GM21447 (cell line): ENCODE results near the gene IRGC.
"Not testable (repeated sequence)": the region's sequence is repeated elsewhere in the genome, so short reads cannot be mapped to it uniquely, and the experiment has no call there.

Source experiments
- ATAC-seq: cut with Tn5 transposase; IDR thresholded peaks from one replicate; pipeline ENCODE4 v1.9.1; 2021; ENCODE audit not compliant: unreplicated experiment

IRGC gene

GRCh38 chr19:43752287-43752875 lies 36.5 kb downstream of the IRGC start:
- ATAC-seq: no peak

DNA sequence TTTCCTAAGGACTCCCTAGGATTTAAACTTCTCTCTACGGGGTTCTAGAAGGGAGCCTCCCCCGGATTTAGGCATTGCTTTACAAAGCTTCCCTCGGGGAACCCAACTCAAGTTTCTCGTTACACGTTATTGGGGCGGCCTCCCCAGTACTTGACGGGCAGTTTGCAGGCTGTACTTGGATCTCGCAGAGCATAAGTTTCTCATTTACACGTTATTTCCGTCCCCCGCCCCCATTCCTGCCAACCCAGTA lies 38.3 kb downstream of the IRGC start:
- ATAC-seq: no peak

GRCh38 chr19:43754503-43755255 lies 38.8 kb downstream of the IRGC start, which contains the start of gene SMG9:
TSS of gene SMG9 (minus strand) at chr19:43754962. CDS start at chr19:43750741, 4,221 bp downstream.
- peak; percentile 44 for ATAC-seq

DNA sequence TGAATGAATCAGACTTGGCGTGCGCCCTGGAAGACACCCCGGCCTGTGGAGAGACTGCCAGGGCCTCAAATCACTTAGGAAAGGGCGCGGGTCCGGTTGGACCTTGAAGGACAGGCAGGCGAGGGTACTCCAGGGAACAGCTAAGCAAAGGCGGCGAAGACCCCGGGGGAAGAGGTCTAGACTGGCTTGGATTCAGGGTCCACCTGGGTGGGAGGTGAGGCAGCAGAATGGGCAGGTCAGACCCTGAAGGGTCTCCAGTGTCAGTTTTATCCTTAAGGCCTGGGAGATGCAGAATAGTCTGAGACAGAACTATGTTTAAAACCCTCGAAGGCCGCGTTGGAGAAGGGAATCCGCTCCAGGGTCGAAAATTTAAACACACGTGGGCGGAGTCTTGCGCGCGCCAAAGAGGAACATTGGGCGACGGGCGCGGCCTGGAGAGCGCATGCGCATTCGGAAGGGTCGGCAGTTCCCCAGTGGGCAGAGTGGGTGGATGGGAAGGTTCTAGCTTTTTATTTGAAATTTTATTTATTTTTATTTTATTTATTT lies 39.5 kb downstream of the IRGC start:
- ATAC-seq: no peak

GRCh38 chr19:43759515-43759914 lies 43.6 kb downstream of the IRGC start:
- no peak for ATAC-seq

GRCh38 chr19:43760941-43761340 lies 45.1 kb downstream of the IRGC start:
- no peak for ATAC-seq

GRCh38 chr19:43762814-43763213 lies 46.9 kb downstream of the IRGC start:
- no peak for ATAC-seq

DNA sequence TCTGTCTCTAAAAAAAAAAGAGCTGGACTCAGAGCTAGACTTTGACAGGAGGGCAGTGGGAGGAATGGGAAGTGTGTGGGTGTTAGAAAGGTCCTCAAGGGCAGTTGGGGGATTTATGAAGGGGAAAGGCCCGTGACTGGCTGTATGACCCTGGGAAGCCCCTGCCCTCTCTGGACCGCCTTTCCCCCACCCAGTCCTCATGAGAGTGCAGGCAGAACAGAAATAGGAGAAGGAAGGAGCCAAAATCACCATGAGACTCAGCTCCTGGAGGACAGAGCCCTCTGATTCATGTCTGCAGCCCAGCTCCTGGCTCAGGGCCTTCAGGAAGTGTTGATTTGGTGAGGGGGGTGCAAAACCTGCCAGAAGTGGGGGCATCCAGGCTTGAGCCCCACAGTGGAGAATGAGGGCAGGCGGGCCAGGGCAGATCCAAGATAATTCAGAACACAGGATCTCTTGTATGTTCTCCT lies 47.6 kb downstream of the IRGC start:
- no peak for ATAC-seq

DNA sequence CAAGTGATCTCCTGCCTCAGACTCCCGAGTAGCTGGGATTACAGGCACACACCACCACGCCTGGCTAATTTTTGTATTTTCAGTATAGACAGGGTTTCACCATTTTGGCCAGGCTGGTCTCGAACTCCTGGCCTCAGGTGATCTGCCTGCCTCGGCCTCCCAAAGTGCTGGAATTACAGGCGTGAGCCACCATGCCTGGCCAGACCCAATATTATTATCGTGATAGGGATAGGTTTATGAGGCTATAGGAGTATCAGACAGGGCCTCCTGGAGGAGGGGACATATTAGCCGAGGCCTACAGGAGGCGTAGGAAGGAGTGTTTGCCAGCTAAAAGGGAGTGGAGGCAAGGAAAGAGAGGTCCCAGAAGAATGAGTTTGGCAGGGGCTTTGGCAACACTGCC lies 48.8 kb downstream of the IRGC start:
- not testable (repeated sequence) for ATAC-seq

DNA sequence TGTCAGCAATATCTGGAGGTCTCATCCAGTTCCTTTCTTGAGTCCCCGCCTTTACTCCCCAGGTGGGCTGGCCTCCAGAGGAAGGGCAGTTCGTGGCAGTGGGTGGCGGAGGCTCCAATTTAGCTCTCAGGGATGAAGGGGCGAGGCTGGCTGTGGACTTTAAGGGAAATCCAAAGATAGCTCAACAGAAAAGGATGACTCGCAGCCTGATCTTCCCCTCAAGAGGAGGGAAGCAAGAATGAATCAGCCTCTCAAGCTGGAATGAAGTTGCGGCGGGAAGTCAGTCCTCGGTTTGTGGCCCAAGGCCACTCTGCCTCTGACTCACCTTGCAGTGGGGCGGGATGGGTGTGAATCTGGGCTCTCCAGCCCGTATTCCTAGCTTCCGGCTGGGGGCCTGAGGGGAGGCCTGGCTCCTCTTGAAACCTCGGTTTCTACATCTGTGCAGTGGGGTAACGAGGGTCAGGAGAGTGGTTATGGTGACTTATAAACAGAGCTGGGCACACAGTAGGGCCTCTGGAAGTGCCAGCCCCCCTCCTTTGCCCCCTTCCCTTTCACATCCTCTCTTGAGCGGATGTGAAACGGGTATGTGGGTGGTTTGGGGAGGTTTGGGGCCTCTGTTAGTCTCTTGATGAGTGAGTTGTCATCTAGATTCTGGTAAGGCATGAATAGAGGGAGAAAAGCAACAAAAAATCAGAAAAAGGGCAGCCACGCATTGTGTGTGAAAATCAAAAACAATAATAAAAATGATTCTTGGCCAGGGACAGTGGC lies 49.4 kb downstream of the IRGC start:
- peak; percentile 62 for ATAC-seq

- no peak for ATAC-seq
These were observed 50.8 kb downstream of the IRGC start for GRCh38 chr19:43766755-43767043.

DNA sequence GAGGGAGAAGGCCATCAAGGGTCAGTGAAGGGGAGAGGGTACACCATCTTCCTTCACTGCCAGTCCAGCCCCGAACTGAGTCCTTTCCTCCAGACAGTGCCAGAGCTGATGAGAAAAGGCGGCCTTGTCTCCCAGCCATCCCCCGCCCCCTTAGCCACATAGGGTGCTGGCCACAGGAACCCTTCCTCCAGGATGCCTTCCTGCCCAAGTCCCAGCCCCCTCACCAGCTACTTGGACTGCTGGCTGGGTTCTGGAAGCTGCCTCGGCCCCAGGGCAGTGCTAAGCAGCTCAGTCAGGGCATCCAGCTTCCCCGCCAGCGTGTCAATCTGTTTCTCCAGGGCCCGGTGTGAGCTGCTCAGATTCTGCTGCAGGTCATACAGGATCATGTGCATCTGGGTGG lies 51.4 kb downstream of the IRGC start:
- no peak for ATAC-seq

DNA sequence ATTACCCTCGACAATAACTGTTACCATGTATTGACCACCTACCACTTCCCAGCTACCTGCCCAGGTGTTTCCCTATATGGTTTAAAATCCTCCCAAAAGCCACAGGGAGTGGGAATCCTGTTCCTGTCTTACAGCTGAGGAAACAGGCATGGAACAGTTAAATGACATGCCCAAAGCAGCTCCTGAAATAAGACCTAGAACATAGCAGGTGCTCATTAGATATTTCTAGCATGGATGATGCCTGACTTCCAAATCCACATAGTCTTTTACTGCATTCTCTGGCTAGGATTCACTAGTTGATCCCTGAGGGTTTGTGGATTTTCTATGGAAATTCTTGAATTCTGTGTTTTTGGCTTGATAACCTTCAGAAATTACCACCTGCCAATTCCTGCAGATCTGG lies 51.9 kb downstream of the IRGC start:
- ATAC-seq: no peak

GRCh38 chr19:43768273-43769050 lies 52.6 kb downstream of the IRGC start:
- no peak for ATAC-seq

DNA sequence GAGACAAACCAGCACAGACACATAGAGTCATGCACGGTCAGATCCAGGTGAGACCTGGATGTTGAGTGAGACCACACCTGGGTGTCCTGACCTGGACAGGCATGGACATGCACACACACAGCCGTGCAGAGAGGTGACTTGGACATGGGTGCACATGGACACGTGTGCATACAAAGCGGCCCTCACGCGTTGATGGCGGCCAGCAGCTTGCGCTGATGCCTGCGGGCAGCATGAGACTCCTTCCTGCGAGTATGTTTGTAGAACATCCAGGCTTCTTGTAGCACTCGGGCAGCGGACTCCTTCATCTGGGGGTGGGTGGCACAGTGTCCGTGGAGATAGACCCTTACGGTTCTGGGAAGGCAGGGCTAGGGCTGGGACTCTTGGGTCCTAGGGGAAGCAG lies 53.4 kb downstream of the IRGC start:
- no peak for ATAC-seq
